ENCODE data around the gene TMED3.

TMED3 gene

GRCh38 chr15:79310985-79311900, at the start of gene TMED3:
TMED3 (plus strand) TSS chr15:79311112; CDS start chr15:79311250, 138 bp downstream.
- peak; percentile 77 for DNase-seq

- no peak for DNase-seq
Observed at GRCh38 chr15:79261836-79262235, 49.1 kb upstream of the TMED3 start.

GRCh38 chr15:79265167-79265566, 45.7 kb upstream of the TMED3 start:
- DNase-seq = no peak

- DNase-seq = no peak
Observed at GRCh38 chr15:79265987-79266579, 44.8 kb upstream of the TMED3 start.

- DNase-seq = no peak
Observed at GRCh38 chr15:79282371-79283251, 28.3 kb upstream of the TMED3 start, which contains the start of gene ANKRD34C. ANKRD34C (plus strand) TSS chr15:79282722; CDS start chr15:79293285, 10,563 bp downstream.

- peak; percentile 32 for DNase-seq
Observed at GRCh38 chr15:79283252-79284048, 27.5 kb upstream of the TMED3 start.

GRCh38 chr15:79290642-79291275, 20.2 kb upstream of the TMED3 start:
- DNase-seq = no peak

GRCh38 chr15:79292011-79292410, 18.9 kb upstream of the TMED3 start:
- no peak for DNase-seq

GRCh38 chr15:79294075-79294474, 16.8 kb upstream of the TMED3 start:
- no peak for DNase-seq

- no peak for DNase-seq
Observed at GRCh38 chr15:79296583-79296982, 14.3 kb upstream of the TMED3 start.

- DNase-seq = no peak
Observed at GRCh38 chr15:79299126-79299840, 11.6 kb upstream of the TMED3 start.

GRCh38 chr15:79299841-79300235, 11.1 kb upstream of the TMED3 start:
- no peak for DNase-seq

GRCh38 chr15:79307251-79307650, 3.7 kb upstream of the TMED3 start:
- DNase-seq = no peak

GRCh38 chr15:79308874-79309273, 2.0 kb upstream of the TMED3 start:
- no peak for DNase-seq

GRCh38 chr15:79310612-79310984, 314 bp upstream of the TMED3 start:
- no peak for DNase-seq

GRCh38 chr15:79311901-79312553, 1.1 kb downstream of the TMED3 start:
- no peak for DNase-seq

GRCh38 chr15:79314186-79314585, 3.3 kb downstream of the TMED3 start:
- no peak for DNase-seq

- no peak for DNase-seq
Observed at GRCh38 chr15:79314811-79315210, 3.9 kb downstream of the TMED3 start.

GRCh38 chr15:79315623-79316328, 4.9 kb downstream of the TMED3 start:
- no peak for DNase-seq

GRCh38 chr15:79316864-79317263, 6.0 kb downstream of the TMED3 start:
- no peak for DNase-seq
